OCI-LY7 (cell line): ENCODE results near the gene CPLX3. TPM values are rescaled to one million over a fixed set of nuclear protein-coding genes. Genes with fewer than 3 reads are reported as not detected.

Experiments
- BruUV-seq: library from RNA; stranded (reverse); fragments of 400-500 nt; replicated peaks from 2 replicates; lab custom pipeline; 2021; lab: Mats Ljungman, UMichigan
- CTCF ChIA-PET: fragments of 300-600 bp; sonication (Branson Sonifier 250); formaldehyde crosslinking; loops from one replicate; lab custom pipeline; 2022; ENCODE audit warnings: antibody characterized with exemption; ENCODE audit not compliant: unreplicated experiment; lab: Charles Lee
- POLR2A ChIA-PET: fragments of 300-600 bp; sonication (Branson Sonifier 250); formaldehyde crosslinking; loops from one replicate; lab custom pipeline; 2022; ENCODE audit warnings: antibody characterized with exemption; lab: Charles Lee
- DNase-seq: peaks from one replicate; pipeline ENCODE4 v3.0.0-alpha.2; 2015; ENCODE audit warnings: low spot score
- H2AFZ ChIP-seq: fragments of 200-600 bp; sonication (generic), shearing (Covaris generic); 2 replicates; pipeline ENCODE4 v1.6.1; 2014; ENCODE audit warnings: mild to moderate bottlenecking, antibody characterized with exemption, low read length, moderate library complexity
- H3K27ac ChIP-seq: fragments of 200-600 bp; sonication (generic); 2 replicates; pipeline ENCODE4 v1.5.1; 2014; ENCODE audit warnings: mixed run types, low read depth, mild to moderate bottlenecking, moderate library complexity, low read length, inconsistent platforms; ENCODE audit not compliant: poor library complexity, severe bottlenecking
- H3K36me3 ChIP-seq: fragments of 200-600 bp; sonication (generic); 2 replicates; pipeline ENCODE4 v1.6.1; 2014; ENCODE audit warnings: mild to moderate bottlenecking, antibody characterized with exemption, low read length, moderate library complexity, mixed read lengths; ENCODE audit not compliant: insufficient read depth
- H3K4me1 ChIP-seq: fragments of 200-600 bp; sonication (generic); 2 replicates; pipeline ENCODE4 v1.5.1; 2014; ENCODE audit warnings: mild to moderate bottlenecking, low read length; ENCODE audit not compliant: insufficient read depth, poor library complexity, severe bottlenecking
- H3K4me2 ChIP-seq: fragments of 200-600 bp; sonication (generic); 2 replicates; pipeline ENCODE4 v1.6.1; 2014; ENCODE audit warnings: mild to moderate bottlenecking, low read length
- H3K4me3 ChIP-seq: fragments of 200-600 bp; sonication (generic); 2 replicates; pipeline ENCODE4 v1.5.1; 2014; ENCODE audit warnings: mild to moderate bottlenecking, low read depth, low read length; ENCODE audit not compliant: poor library complexity, severe bottlenecking
- H3K79me2 ChIP-seq: fragments of 200-600 bp; sonication (generic); 2 replicates; pipeline ENCODE4 v1.6.1; 2016; ENCODE audit warnings: low read depth, mild to moderate bottlenecking, low read length, moderate library complexity, mixed read lengths; ENCODE audit not compliant: insufficient read depth
- H3K9me2 ChIP-seq: fragments of 200-600 bp; sonication (generic); 2 replicates; pipeline ENCODE4 v1.6.1; 2016; ENCODE audit warnings: mild to moderate bottlenecking, low read length, mixed read lengths; ENCODE audit not compliant: insufficient read depth
- H3K9me3 ChIP-seq: fragments of 200-600 bp; sonication (generic); 2 replicates; pipeline ENCODE4 v1.6.1; 2014; ENCODE audit warnings: mild to moderate bottlenecking, mixed run types, low read length, mixed read lengths
- H4K20me1 ChIP-seq: fragments of 200-600 bp; sonication (generic); 2 replicates; pipeline ENCODE4 v1.6.1; 2014; ENCODE audit warnings: mild to moderate bottlenecking, antibody characterized with exemption, low read length, moderate library complexity, mixed read lengths; ENCODE audit not compliant: insufficient read depth
- CTCF ChIP-seq: fragments of 200-600 bp; sonication (generic); conservative IDR thresholded peaks from 2 replicates; pipeline ENCODE4 v1.5.1; 2014; ENCODE audit warnings: mild to moderate bottlenecking, antibody characterized with exemption, low read length, moderate library complexity, mixed read lengths
- EZH2phosphoT487 ChIP-seq: fragments of 200-600 bp; sonication (generic); IDR thresholded peaks from 2 replicates; pipeline ENCODE4 v1.6.1; 2018; ENCODE audit warnings: low read depth, borderline replicate concordance, mild to moderate bottlenecking, mixed run types, antibody characterized with exemption, low read length, moderate library complexity, mixed read lengths
- intact Hi-C: fragments of 100-400 bp; cut with micrococcal nuclease; formaldehyde crosslinking; loops from one replicate; pipeline ENCODE4 v1.10.0; 2022; ENCODE audit not compliant: unreplicated experiment
- total RNA-seq, 2 experiments: library from RNA; depleted of rRNA in 1 of 2; stranded (reverse); fragments of >200 nt in 1 of 2; shearing (Covaris generic) in 1 of 2; gene quantifications; 2 replicates each; pipeline ENCODE4 v1.2.3, GENCODE V29; 2014 to 2022

Gene CPLX3
- total RNA-seq, 2 experiments from 2014 or later = 0.35 to 1.5 TPM

GRCh38 chr15:74845208-74845568, 18.8 kb downstream of the CPLX3 start:
- Histone ChIP-seq H2AFZ (no peak overlapping the region), H3K4me3 (no peak overlapping the region), H3K36me3 (peaks cover 27% of the 10 kb centered on the region), H3K27ac (peak overlapping the region; percentile 27), H3K9me3 (no peaks in the 10 kb centered on the region), H4K20me1 (no peaks in the 10 kb centered on the region), H3K4me2 (no peak overlapping the region), H3K4me1 (peaks cover 35% of the 10 kb centered on the region), H3K79me2 (no peaks in the 10 kb centered on the region), H3K9me2 (no peaks in the 10 kb centered on the region)
- ChIA-PET CTCF (interaction anchor here (0.6 kb wide), 1 partner anchor 51 kb away, joined by 3 read pairs; no protein-coding TSS in a partner anchor), POLR2A (interaction anchor here (0.7 to 1.0 kb wide), 2 partner anchors 25 to 30 kb away, joined by 3 read pairs; no protein-coding TSS in a partner anchor)
- BruUV-seq = no TSS peak
- TF ChIP-seq EZH2phosphoT487 (no peak), CTCF (no peak)
- DNase-seq = no peak
- intact Hi-C loops = no loop called here

GRCh38 chr15:74845581-74845980, 19.2 kb downstream of the CPLX3 start:
- peaks cover 31% of the 10 kb centered on the region for H3K36me3 ChIP-seq
- H3K4me2 ChIP-seq = no peak overlapping the region
- no peaks in the 10 kb centered on the region for H3K79me2 ChIP-seq
- H2AFZ ChIP-seq = no peak overlapping the region
- no peak for TF ChIP-seq EZH2phosphoT487
- TF ChIP-seq CTCF = no peak
- no peaks in the 10 kb centered on the region for H4K20me1 ChIP-seq
- intact Hi-C loops = no loop called here
- ChIA-PET CTCF (no interaction called here), POLR2A (no interaction called here)
- peaks cover 35% of the 10 kb centered on the region for H3K4me1 ChIP-seq
- H3K4me3 ChIP-seq = no peak overlapping the region
- no peaks in the 10 kb centered on the region for H3K9me3 ChIP-seq
- H3K27ac ChIP-seq = peak overlapping the region; percentile 27
- no peak for DNase-seq
- no TSS peak for BruUV-seq
- no peaks in the 10 kb centered on the region for H3K9me2 ChIP-seq

- DNase-seq = no peak
- Histone ChIP-seq H3K4me1 (peaks cover 19% of the 10 kb centered on the region), H3K9me2 (no peaks in the 10 kb centered on the region), H3K79me2 (no peaks in the 10 kb centered on the region), H3K36me3 (peaks cover 50% of the 10 kb centered on the region), H4K20me1 (no peaks in the 10 kb centered on the region), H3K27ac (no peak overlapping the region), H2AFZ (no peak overlapping the region), H3K4me3 (no peak overlapping the region), H3K9me3 (no peaks in the 10 kb centered on the region), H3K4me2 (no peak overlapping the region)
- ChIA-PET POLR2A (interaction anchor here (1.5 kb wide), 1 partner anchor 12 kb away, joined by 3 read pairs; no protein-coding TSS in a partner anchor), CTCF (no interaction called here)
- BruUV-seq = no TSS peak
- no peak for TF ChIP-seq EZH2phosphoT487
- no peak for TF ChIP-seq CTCF
- intact Hi-C loops = no loop called here
Measured at GRCh38 chr15:74847432-74847831, 21.0 kb downstream of the CPLX3 start.
